GM18951 (cell line): ENCODE data around the gene DHRS7B.

Source experiments
- POLR2A ChIP-seq: IDR thresholded peaks from 4 replicates; pipeline ENCODE4 v1.6.1; 2011; ENCODE audit warnings: mild to moderate bottlenecking; ENCODE audit not compliant: insufficient read length, insufficient read depth; ENCODE audit errors: extremely low read depth
- in situ Hi-C: fragments of 300-500 bp; cut with MboI; formaldehyde crosslinking; loops from one replicate; pipeline ENCODE4 v1.12.0; 2022; ENCODE audit warnings: low sequenced_read_pairs, mixed read lengths, inconsistent platforms; ENCODE audit not compliant: unreplicated experiment

Gene DHRS7B

GRCh38 chr17:21201874-21202273 is 75.1 kb downstream of the DHRS7B start:
- in situ Hi-C loops = no loop called here
- no peak for TF ChIP-seq POLR2A

GRCh38 chr17:21202512-21202911 is 75.7 kb downstream of the DHRS7B start:
- in situ Hi-C loops = no loop called here
- no peak for TF ChIP-seq POLR2A

GRCh38 chr17:21204935-21205334 is 78.2 kb downstream of the DHRS7B start:
- in situ Hi-C loops = no loop called here
- no peak for TF ChIP-seq POLR2A

GRCh38 chr17:21208352-21208751 is 81.6 kb downstream of the DHRS7B start:
- TF ChIP-seq POLR2A = no peak
- in situ Hi-C loops = no loop called here

- in situ Hi-C loops = no loop called here
- no peak for TF ChIP-seq POLR2A
Measured at GRCh38 chr17:21209511-21210175, 82.9 kb downstream of the DHRS7B start.

GRCh38 chr17:21210411-21211076 is 83.8 kb downstream of the DHRS7B start:
- TF ChIP-seq POLR2A = no peak
- in situ Hi-C loops = no loop called here

GRCh38 chr17:21211825-21212479 is 85.2 kb downstream of the DHRS7B start:
- in situ Hi-C loops = no loop called here
- TF ChIP-seq POLR2A = no peak

- TF ChIP-seq POLR2A = no peak
- in situ Hi-C loops = no loop called here
Measured at GRCh38 chr17:21212826-21213637, 86.3 kb downstream of the DHRS7B start.

- in situ Hi-C loops = no loop called here
- TF ChIP-seq POLR2A = no peak
Measured at GRCh38 chr17:21213638-21214014, 86.9 kb downstream of the DHRS7B start.

- in situ Hi-C loops = no loop called here
- peak; percentile 79 for TF ChIP-seq POLR2A
Measured at GRCh38 chr17:21214015-21214776, 87.4 kb downstream of the DHRS7B start, which contains the start of gene TMEM11. Gene TMEM11, minus strand, starts transcription at chr17:21214161. Its CDS starts 9 bp downstream, at chr17:21214152.

GRCh38 chr17:21214777-21215541 is 88.2 kb downstream of the DHRS7B start:
- no peak for TF ChIP-seq POLR2A
- in situ Hi-C loops = no loop called here

- in situ Hi-C loops = no loop called here
- TF ChIP-seq POLR2A = no peak
Measured at GRCh38 chr17:21215935-21216334, 89.2 kb downstream of the DHRS7B start.
